Muscle of leg (tissue), 11 donors: ENCODE data around the gene EPB41L1. TPM values are rescaled to one million over a fixed set of nuclear protein-coding genes. Genes with fewer than 3 reads are reported as not detected.

Experiments
- DNase-seq: peaks from one replicate; pipeline ENCODE4 v3.0.0; 2013
- H3K27ac ChIP-seq: one replicate; pipeline ENCODE4 v1.5.1; 2013; ENCODE audit warnings: mild to moderate bottlenecking, low read length, control low read depth
- H3K27me3 ChIP-seq: one replicate; pipeline ENCODE4 v1.6.1; 2013; ENCODE audit warnings: low read length; ENCODE audit not compliant: control insufficient read depth, insufficient read depth
- H3K36me3 ChIP-seq: one replicate; pipeline ENCODE4 v1.6.1; 2013; ENCODE audit warnings: low read length; ENCODE audit not compliant: control insufficient read depth, insufficient read depth
- H3K4me1 ChIP-seq: one replicate; pipeline ENCODE4 v1.6.1; 2013; ENCODE audit warnings: low read length; ENCODE audit not compliant: control insufficient read depth, insufficient read depth
- H3K4me3 ChIP-seq: one replicate; pipeline ENCODE4 v1.5.1; 2013; ENCODE audit warnings: low read length, control low read depth
- H3K9me3 ChIP-seq: replicated peaks from 2 replicates; pipeline ENCODE4 v1.6.1; 2013; ENCODE audit warnings: low read depth, low read length; ENCODE audit not compliant: control insufficient read depth
- WGBS: methylation state at CpG from one replicate; pipeline ENCODE4 v1.1.5; 2013; ENCODE audit warnings: missing lambda C conversion rate; ENCODE audit not compliant: insufficient coverage; 5-methylcytosine and 5-hydroxymethylcytosine counted together
- polyA plus RNA-seq, 8 donors: library from polyadenylated mRNA; unstranded; fragments of 120-200 nt; gene quantifications; one replicate each; pipeline versions ENCODE4 v1.2.1 to v1.2.3, GENCODE V29; 2013; ENCODE audit warnings: inconsistent platforms in 1 of 8, low replicate concordance in 1 of 8; ENCODE audit not compliant: insufficient read length in 8 of 8, insufficient read depth in 1 of 8
- total RNA-seq: library from RNA; stranded (reverse); fragments of 120-200 nt; gene quantifications from one replicate; pipeline ENCODE4 v1.2.4, GENCODE V29; 2013

Gene EPB41L1
- total and polyA plus RNA-seq, 9 donors = 14.3 to 37.6 (median 25.1) TPM

DNA sequence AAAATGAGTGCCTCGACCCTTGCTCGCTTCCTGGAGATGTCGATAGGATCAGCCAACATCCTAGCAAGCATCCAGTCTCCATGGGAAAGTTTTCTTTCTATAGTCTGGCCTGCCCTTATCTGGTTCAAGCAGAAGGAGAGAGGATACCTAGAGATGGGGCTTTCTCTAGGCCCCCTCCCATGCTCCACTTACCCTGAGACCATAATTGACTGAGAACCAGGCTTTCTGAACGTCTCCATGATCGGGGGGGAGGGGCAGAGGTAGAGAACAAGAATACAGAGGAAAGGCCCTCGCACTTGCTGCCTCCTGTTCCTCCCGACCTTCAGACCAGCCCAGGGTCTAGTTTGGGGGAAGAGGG, 31.6 kb upstream of the EPB41L1 start:
- H3K9me3 ChIP-seq = no peaks in the 10 kb centered on the region
- WGBS = no CpG with 5 or more reads among the region's 7 CpGs
- no peaks in the 10 kb centered on the region for H3K27me3 ChIP-seq
- no peaks in the 10 kb centered on the region for H3K4me1 ChIP-seq
- no peak for DNase-seq
- no peak overlapping the region for H3K27ac ChIP-seq
- no peak overlapping the region for H3K4me3 ChIP-seq
- no peaks in the 10 kb centered on the region for H3K36me3 ChIP-seq

DNA sequence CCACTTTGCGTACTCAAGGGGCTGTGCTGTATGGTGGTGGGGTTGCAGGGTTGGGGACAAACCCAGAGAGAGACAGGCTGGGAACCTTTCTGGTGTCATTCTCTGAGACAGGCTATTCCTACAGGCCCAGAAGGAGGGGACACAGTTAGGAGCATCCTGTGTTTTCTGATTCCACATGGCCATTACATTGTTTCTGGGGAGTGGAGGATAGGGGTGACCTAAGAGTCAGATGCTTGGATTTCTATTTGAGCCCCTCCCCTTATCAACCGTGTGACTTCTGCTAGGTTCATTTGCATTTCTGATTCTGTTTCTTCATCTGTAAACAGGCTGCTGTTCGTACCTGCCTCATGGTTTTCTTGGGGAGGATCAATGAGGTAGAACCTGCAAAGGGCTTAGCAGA, 29.4 kb upstream of the EPB41L1 start:
- Histone ChIP-seq H3K9me3 (no peaks in the 10 kb centered on the region), H3K4me3 (no peak overlapping the region), H3K36me3 (no peaks in the 10 kb centered on the region), H3K27me3 (no peaks in the 10 kb centered on the region), H3K4me1 (no peaks in the 10 kb centered on the region), H3K27ac (no peak overlapping the region)
- DNase-seq = no peak
- 83% methylated on average over 1 of the region's 3 CpGs for WGBS

DNA sequence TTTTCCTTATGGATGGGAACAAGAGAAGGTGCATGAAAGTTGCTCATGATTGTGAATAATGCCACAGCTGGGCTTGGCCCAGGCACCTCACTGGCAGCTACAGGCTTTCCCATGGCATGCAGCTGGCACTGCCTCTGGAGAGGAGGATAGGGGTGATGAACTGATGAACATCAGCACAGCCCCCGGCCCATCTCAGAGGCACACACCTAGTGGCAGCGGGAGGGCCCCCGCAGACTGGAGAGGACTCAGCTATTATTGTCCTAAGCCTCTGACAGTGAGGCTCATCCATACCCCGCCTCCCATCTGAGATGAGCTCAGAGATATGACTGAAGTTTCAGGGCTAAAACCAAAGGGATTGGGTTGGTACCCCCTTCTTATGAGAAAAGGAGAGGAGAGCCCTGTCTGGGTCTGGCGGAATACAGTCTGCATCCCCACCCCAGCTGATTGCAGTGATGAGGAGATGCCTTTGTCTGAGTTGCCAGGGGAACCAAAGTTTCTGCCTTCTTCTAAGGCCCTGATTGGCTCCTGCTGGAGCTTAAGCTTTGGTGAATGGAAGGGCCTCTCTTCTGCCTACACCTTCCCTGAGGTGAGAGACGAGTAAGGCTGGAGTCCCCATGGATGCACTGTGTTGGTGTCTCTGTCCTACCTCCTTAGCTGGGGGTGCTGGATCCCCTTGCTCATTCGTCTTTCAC, 27.6 kb upstream of the EPB41L1 start:
- Histone ChIP-seq H3K27me3 (no peaks in the 10 kb centered on the region), H3K27ac (no peak overlapping the region), H3K4me3 (no peak overlapping the region), H3K36me3 (no peaks in the 10 kb centered on the region), H3K9me3 (no peaks in the 10 kb centered on the region), H3K4me1 (no peaks in the 10 kb centered on the region)
- DNase-seq = no peak
- WGBS = 83% methylated on average over 5 of the region's 7 CpGs

DNA sequence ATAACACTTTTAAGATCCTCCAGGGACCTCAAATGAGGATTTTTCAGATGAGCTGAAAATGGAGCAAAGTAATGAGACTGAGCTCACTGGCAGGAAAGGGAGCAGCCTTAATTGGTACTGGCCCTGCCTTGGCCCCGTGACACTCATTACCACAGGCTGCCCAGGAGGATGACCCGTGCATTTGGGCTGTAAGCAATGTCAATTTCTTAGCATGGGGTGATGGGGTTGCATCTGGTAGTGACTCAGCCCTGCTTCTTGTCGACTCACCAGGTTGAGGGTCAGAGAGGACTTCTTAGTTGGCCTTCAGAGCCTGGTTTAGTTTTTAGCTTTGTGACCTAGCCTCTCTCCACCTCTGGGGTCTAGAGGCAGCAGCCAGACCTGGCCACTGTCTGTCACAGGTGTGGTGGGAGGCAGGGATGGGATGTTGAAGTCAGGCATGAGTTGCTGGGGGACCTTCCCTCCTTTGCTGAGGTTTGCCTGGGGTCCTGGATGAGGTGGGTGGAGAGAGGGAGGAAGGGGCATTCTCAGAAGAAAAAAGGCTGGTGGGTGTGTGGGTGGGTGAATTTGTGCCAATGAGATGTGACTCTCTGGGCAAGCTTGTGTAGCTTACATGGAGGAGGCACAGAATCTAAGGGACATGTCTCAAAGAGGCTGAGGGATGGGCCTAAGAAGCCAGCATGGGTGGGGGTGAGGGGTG, 25.9 kb upstream of the EPB41L1 start:
- H3K9me3 ChIP-seq = no peaks in the 10 kb centered on the region
- no peak for DNase-seq

DNA sequence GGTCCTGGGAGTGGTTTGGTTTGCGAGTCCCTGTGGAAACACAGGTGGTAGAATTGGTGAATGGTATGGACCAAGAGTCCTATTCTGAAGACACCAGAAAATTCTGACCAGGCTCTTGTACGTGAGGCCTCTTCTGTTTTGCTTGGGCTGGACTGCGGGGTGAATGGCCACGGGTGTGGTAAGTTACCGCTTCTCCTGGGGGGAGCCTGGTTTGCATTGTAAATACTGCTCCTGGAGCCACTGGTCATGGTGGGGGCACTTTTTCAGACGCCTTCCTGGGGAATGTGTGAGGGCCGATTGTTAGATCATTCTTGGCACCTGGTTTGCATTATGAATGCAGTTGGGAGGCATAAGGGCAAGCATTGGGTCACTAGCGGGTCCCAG, 25.4 kb upstream of the EPB41L1 start:
- H3K36me3 ChIP-seq = no peaks in the 10 kb centered on the region
- H3K4me1 ChIP-seq = no peaks in the 10 kb centered on the region
- 63% methylated on average over 8 of the region's 8 CpGs for WGBS
- H3K27me3 ChIP-seq = no peaks in the 10 kb centered on the region
- no peak overlapping the region for H3K27ac ChIP-seq
- no peak for DNase-seq
- no peak overlapping the region for H3K4me3 ChIP-seq
- H3K9me3 ChIP-seq = no peaks in the 10 kb centered on the region

More for the DNA sequence above, 25.9 kb upstream of the EPB41L1 start:
- no peaks in the 10 kb centered on the region for H3K4me1 ChIP-seq
- 0% methylated on average over 1 of the region's 3 CpGs for WGBS
- no peaks in the 10 kb centered on the region for H3K36me3 ChIP-seq
- no peaks in the 10 kb centered on the region for H3K27me3 ChIP-seq
- H3K27ac ChIP-seq = no peak overlapping the region
- H3K4me3 ChIP-seq = no peak overlapping the region

DNA sequence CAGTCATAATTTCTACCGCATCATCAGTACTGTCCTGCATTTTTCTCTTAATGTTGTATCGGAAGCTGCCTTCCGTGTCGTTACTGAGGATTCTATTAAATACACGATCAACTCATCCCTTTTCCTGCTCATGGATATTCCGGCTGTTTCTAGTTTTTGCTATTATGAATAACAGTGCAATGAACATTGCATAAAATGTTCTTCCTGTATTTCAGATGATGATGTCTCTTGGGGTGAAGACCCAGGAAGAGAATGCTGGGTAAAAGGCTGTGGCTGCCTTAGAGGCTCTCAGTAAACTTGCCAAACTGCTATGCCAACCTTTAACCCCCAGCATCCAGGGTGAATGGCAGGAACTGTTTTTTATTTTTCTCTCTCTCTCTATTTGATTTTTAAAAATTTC, 24.1 kb upstream of the EPB41L1 start:
- Histone ChIP-seq H3K27me3 (no peaks in the 10 kb centered on the region), H3K36me3 (no peaks in the 10 kb centered on the region), H3K4me1 (no peaks in the 10 kb centered on the region), H3K4me3 (no peak overlapping the region), H3K9me3 (no peaks in the 10 kb centered on the region), H3K27ac (no peak overlapping the region)
- no peak for DNase-seq
- 76% methylated on average over 4 of the region's 6 CpGs for WGBS

DNA sequence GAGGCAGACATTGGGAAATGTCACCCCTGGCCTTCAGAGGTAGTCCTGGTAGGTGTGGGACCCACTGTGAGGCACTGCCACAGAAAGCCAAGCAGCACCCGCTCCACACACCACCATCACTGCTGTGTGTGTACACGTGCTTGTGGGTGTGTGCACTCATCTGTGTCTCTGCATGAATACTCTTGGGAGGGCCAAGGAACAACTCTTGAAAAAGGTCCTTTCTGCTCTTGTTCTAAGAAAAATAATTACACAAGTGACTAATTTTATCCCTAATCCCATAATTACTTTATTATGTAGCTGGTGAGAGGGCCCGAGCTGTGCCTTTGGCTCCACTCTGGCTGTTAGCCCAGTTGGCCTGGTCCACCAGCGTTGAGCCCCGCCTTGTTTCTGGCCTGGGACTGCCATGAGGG, 21.7 kb upstream of the EPB41L1 start:
- Histone ChIP-seq H3K9me3 (no peaks in the 10 kb centered on the region), H3K4me3 (no peak overlapping the region), H3K27me3 (no peaks in the 10 kb centered on the region), H3K36me3 (no peaks in the 10 kb centered on the region), H3K27ac (no peak overlapping the region), H3K4me1 (no peaks in the 10 kb centered on the region)
- DNase-seq = no peak
- 80% methylated on average over 1 of the region's 5 CpGs for WGBS

DNA sequence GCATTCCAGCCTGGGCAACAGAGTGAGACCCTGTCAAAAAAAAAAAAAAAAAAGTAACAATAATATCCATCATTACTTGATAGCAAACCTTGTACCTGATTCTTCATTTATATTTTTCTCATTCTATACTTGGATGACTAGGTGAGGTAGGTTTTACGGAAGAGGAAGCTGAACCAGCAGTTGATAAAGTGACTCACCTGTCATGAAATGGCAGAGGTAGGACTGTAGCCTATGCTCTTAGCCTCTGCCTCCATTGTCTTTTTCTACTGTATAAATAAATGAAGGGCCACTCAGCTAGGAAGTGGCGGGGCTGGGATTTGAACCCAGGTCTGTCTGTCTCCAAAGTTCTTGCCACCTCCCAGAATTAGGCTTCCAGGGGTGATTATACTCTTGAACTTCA, 20.7 kb upstream of the EPB41L1 start:
- Histone ChIP-seq H3K4me1 (peaks cover under 1% of the 10 kb centered on the region), H3K27me3 (no peaks in the 10 kb centered on the region), H3K9me3 (no peaks in the 10 kb centered on the region), H3K27ac (no peak overlapping the region), H3K36me3 (no peaks in the 10 kb centered on the region), H3K4me3 (no peak overlapping the region)
- DNase-seq = no peak
- no CpG with 5 or more reads among the region's 2 CpGs for WGBS

DNA sequence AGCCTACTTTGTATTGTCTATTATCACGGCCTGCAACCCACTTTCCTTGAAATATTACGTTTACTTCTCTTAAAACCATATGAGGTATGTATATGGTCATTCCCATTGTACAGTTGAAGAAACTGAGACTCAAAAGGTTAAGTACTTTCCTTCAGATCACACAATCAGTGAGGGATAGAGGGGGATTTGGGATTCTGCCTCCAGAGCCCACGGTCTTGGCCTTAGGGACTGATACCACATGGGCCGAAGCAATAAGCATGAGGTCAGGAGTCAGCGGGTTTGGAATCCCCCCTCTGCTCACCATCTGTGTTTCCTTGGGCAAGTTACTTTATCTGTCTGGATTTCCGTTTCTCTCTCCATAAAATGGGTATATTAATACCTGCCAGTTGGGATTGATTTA, 19.4 kb upstream of the EPB41L1 start:
- Histone ChIP-seq H3K27ac (no peak overlapping the region), H3K4me1 (peaks cover 3% of the 10 kb centered on the region), H3K4me3 (no peak overlapping the region), H3K9me3 (no peaks in the 10 kb centered on the region), H3K36me3 (no peaks in the 10 kb centered on the region), H3K27me3 (no peaks in the 10 kb centered on the region)
- no CpG with 5 or more reads among the region's 6 CpGs for WGBS
- DNase-seq = no peak

DNA sequence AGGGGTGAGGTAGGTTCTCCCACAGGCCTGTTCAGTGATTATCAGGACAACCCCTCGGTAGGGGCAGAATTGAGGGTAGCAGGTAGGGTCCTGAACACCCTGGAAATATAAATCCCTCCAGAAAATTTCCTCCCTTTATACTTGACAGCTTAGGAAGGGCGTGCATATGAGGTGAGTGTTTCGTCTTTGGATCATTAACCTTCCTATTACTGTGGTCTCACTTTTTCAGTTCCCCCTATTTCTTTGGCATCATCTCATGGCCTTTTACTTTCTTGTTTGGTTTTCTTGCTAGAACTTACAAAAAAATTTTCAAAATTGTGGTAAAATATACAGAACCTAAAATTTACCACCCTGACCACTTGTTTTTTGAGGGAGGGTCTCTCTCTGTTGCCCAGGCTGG, 18.7 kb upstream of the EPB41L1 start:
- DNase-seq = no peak

More for the DNA sequence above, 18.7 kb upstream of the EPB41L1 start:
- Histone ChIP-seq H3K4me1 (peaks cover 3% of the 10 kb centered on the region), H3K36me3 (no peaks in the 10 kb centered on the region), H3K4me3 (no peak overlapping the region), H3K27ac (no peak overlapping the region), H3K27me3 (no peaks in the 10 kb centered on the region), H3K9me3 (no peaks in the 10 kb centered on the region)
- no CpG with 5 or more reads among the region's 3 CpGs for WGBS
